NCI-H2227 treated with DMSO at 0.1 percent for 48 hours (cell line): ENCODE data around the gene EPHB1.
A peak's percentile ranks its signal among the peaks of the same experiment; 100 is the strongest.

Source experiments
- DNase-seq: peaks from one replicate; lab custom pipeline; 2025; lab: John Stamatoyannopoulos, UW

Gene EPHB1

DNA sequence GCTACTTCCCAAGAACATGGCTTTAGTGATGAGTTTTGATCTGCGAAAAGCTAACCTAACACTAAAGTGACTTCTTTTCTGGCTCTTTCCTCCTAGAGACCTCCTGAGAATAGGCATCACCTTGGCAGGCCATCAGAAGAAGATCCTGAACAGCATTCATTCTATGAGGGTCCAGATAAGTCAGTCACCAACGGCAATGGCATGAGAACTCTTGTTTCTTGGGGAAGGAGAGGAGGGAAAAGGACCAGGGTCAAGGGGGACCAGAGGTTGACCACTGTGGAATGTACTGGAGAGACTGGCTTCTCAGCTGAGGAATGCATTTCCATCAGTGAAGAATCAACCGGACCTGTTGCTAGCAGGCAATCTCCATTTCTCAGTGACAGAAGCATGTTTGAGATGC is 463.9 kb downstream of the EPHB1 start:
- no peak for DNase-seq

DNA sequence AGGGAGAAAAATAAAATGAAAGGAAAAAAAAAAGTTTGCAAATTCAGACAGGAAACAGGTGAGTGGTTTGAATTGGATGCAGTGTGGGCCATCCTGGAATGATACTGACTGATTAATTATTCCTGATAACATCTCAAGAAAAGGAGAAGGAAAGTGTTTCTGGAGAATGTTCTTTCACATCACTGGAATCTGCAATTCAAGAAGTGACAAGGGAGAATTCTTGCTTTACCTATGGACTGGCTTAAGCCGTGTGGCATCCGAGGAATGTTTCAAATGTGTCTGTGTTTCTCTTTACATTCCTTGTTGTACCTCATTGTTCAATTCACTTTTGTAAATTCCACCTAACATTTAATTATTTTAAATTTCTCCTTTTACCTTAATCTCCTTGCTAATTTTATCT is 465.0 kb downstream of the EPHB1 start:
- DNase-seq, result no peak

DNA sequence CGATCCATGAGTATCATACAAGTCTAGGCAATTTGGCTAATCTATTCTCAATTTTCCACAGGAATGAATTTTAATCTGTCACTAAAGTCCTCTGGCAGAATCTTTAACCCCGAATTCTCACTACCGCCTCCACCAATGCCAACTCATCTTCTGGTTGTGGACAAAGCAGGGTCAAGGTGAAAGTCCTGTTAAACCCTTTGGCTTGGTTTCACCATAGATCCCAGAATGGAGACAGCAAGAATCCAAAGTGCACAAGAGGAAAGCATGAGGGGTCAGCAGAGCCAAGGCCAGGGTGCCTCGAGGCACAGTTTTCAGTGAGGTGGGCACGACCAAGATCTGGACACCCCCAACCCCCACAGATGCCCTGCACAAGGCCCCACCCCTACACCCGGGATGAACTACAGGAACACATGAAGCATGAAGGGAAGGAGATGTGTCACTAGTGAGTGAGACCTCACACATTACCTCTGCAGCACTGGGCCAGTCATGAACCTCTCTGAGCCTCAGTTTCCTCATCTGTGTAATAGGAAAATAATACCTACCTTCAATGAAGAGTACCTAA is 466.2 kb downstream of the EPHB1 start:
- DNase-seq, result no peak

- DNase-seq, result no peak
Measured at GRCh38 chr3:135261916-135262315, 466.9 kb downstream of the EPHB1 start.

GRCh38 chr3:135262441-135262840 is 467.4 kb downstream of the EPHB1 start:
- DNase-seq, result no peak

GRCh38 chr3:135263331-135263730 is 468.3 kb downstream of the EPHB1 start:
- DNase-seq, result no peak

- DNase-seq, result no peak
Measured at GRCh38 chr3:135267487-135267886, 472.4 kb downstream of the EPHB1 start.

DNA sequence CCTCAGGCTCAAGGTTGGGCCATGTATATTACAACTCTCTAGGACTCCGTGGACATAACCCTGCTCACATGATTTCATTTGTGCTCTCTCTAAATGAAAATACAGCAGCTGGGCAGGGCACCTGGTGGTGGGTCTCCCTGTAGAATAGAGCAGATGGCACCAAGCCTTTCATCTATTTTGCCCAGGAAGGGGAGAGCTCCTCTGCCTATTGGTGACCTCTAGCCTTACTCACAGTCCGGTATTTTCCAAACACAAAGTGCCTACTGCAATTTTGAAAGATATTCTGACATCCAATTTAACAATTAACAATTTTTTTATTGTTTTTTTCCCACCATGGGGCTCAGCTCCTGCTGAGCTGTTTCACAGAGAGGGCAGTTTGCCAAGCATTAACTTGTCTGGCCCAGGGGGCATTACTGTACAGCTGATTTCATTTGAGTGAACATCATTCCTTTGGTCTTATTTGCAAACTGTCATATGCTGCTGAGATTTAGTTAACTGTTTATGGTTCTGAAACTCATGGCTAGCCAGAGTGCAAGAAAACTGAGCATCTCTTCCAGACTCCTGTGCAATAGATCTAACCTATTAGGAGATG is 474.0 kb downstream of the EPHB1 start:
- DNase-seq, result peak; percentile 27

DNA sequence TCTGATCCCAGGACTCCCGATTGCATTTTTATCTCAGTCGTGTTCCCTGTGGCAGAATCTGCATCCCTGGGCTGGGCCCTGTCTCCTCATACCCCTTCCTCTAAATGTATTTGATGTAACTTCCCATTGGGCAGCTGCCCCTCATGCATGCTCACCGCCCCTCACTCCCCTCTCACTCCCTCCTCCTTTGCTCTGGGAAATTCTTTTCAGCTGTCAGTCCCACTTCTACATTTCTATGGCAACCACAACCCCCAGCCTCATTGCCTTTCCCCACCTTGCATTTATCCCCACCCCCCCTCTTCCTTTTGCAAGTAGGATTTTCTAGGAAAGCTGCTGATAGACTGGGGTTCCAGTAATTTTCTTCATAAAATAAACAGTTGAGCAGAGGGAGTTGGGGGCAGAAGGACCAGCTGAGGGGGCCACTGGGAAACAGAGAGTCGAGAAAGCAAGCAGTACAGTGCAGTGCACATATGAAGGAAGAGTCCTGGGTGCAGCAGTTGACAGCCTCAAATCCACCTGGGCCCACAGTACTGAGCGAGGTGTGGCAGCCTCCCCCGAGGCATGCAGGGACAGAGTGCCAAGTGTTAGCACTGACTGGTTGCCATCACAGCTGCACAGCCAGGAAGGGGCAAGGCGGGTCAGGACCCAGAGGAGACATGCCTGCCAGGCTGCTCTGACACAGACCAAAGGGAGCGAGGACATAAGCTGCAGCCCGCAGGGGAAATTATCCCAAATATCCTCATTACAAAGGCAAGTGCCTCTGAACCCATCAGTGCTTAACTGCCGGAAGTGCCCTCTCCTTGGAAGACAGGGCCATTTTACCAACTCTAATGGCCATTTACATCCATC is 476.3 kb downstream of the EPHB1 start:
- peak; percentile 28 for DNase-seq

- no peak for DNase-seq
Measured at GRCh38 chr3:135272026-135272669, 477.1 kb downstream of the EPHB1 start.

DNA sequence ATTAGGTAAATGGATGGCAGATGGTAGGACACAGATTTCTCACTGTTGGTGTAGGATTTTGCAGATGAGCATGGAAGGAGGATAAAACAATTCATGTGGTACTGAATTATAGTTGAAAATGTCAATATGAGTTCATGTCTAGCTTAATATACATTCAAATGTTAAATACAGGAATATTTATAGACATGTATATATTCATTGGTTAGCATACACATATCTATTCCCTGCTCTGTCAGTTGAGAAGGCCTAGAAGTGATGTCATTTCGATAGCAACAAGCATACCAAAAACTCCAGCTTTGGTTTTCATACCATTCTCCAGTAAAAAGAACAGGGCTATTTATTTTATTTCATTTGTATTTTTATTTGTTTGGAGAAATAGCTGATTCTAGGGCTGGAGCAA is 497.1 kb downstream of the EPHB1 start:
- no peak for DNase-seq

- DNase-seq, result no peak
Measured at GRCh38 chr3:135301670-135302069, 506.6 kb downstream of the EPHB1 start.

DNA sequence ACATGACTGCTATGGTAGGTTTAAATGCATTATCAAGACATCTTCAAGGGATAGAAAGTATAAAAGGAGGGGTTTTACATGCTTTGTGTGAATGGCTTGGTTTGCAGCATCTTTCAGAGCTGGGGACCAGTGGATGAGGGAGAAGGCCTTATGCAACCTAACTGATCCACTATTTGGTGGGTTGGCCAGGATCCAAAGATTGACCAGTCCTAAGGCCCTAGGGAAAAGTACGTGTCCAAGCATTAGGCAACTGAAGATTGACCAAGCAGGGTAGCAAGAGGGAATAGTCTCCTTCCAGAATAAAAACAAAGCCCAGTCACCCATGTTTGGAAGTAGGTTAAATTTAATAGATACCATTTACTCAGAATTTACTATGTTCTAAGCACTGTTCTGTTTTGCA is 509.3 kb downstream of the EPHB1 start:
- no peak for DNase-seq
